H7 (cell line): ENCODE measurements around the gene SCN9A. TPM values are rescaled to one million over a fixed set of nuclear protein-coding genes. Genes with fewer than 3 reads are reported as not detected.
"Not testable (repeated sequence)": the region's sequence is repeated elsewhere in the genome, so short reads cannot be mapped to it uniquely, and the experiment has no call there.

Source experiments
- DNase-seq: peaks from one replicate; pipeline ENCODE4 v3.0.0; 2012
- H3K27me3 ChIP-seq: 2 replicates; pipeline ENCODE4 v1.6.0; 2011; ENCODE audit warnings: mild to moderate bottlenecking, low read length; ENCODE audit not compliant: control insufficient read depth, insufficient read depth
- H3K36me3 ChIP-seq: replicated peaks from 2 replicates; pipeline ENCODE4 v1.5.1; 2011; ENCODE audit warnings: low read length; ENCODE audit not compliant: control insufficient read depth, insufficient read depth
- H3K4me3 ChIP-seq: 2 replicates; pipeline ENCODE4 v1.5.1; 2011; ENCODE audit warnings: low read depth, mild to moderate bottlenecking, control low read depth, low read length, moderate library complexity; ENCODE audit not compliant: insufficient read depth
- total RNA-seq: library from RNA; depleted of rRNA; stranded (reverse); fragments of >200 nt; shearing (Covaris generic); gene quantifications from 2 replicates; pipeline ENCODE4 v1.2.3, GENCODE V29; 2014; rRNA removed

Gene SCN9A
- 0.90 and 0.92 TPM in 2 replicates for total RNA-seq

DNA sequence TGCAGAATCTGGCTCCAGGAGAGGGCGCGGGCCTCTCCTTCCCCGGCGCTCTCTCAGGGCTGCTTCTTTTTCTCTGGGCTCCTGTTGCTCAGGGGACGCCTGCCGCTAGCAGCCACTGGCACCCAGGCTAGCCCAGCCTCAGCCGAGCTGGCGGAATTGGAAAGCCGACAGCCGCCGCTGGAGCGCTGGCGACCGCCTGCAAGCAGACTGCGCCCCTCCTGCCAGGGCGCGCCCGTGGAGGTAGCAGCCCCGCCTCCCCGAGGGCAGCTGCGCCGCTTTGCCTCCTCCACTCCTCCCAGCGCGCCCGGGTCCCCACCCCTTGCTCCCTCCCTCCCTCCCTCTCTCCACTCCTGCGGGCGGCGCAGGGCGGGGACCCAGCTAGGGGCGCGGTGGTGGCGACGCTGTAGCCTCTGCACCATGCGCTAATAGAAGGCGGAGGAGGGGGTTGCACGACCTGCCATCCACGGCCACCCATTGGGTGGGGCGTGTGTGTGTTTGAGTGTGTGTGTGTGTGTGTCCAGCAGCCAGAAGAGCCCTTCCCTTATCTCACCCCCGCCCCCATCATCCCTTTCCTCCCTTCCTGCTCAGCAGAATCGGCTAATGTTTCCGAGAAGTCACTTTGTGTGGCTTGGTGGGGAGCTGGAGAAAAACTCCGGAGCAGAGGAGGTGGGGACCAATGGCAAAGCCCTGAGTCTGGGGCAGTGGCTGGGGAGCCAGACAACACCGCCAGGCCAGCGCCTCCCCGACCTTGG lies at the start of gene SCN9A:
SCN9A (minus strand) TSS at position 209 of the 752 bp plus-strand sequence. CDS start 64,188 bp downstream, outside the sequence.
- Histone ChIP-seq H3K27me3 (peaks cover 3% of the 10 kb centered on the region; the same call in 1 of the 2 replicates), H3K36me3 (no peaks in the 10 kb centered on the region), H3K4me3 (peak within 1 kb of the TSS; percentile 71)
- peak; percentile 89 for DNase-seq

DNA sequence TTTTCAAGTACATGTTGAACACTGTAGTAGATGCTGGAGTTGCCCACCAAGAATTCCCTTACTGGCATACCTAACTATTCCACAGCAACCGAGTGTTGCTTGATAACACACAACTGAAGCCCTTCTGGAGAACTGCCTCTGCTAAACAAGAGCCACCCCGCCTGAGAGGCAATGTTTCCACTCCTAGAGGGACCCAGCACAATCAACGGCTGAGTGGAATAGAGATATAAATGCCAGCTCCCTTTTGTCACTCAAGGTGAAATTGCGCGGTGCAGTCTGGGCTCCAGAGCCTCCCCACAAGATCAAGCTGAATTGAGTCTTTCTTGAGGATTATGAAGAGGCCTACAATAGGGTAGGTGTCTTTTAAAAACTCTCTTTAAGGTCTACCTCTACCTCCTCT lies 49.1 kb upstream of the SCN9A start:
- DNase-seq, result no peak
- Histone ChIP-seq H3K36me3 (no peaks in the 10 kb centered on the region), H3K27me3 (no peaks in the 10 kb centered on the region), H3K4me3 (no peak overlapping the region)

DNA sequence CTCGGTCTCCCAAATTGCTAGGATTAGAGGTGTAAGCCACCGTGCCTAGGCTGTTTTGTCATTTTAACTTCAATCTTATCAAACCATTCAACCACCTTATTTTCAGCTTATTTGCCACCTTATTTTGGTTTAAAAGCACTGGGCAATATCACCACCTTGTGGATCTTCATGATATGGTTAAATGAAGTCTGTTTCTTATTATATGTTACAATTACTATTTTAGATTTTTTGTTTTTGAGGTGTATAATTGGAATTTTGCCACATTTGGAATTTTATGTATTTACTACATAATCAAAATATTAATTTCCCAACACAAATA lies 43.8 kb upstream of the SCN9A start:
- Histone ChIP-seq H3K36me3 (no peaks in the 10 kb centered on the region), H3K27me3 (no peaks in the 10 kb centered on the region), H3K4me3 (no peak overlapping the region)
- no peak for DNase-seq

- Histone ChIP-seq H3K36me3 (no peaks in the 10 kb centered on the region), H3K4me3 (no peak overlapping the region), H3K27me3 (no peaks in the 10 kb centered on the region)
- DNase-seq, result no peak
These were observed 43.3 kb upstream of the SCN9A start for GRCh38 chr2:166418853-166419615.

- no peak for DNase-seq
- Histone ChIP-seq H3K36me3 (no peaks in the 10 kb centered on the region), H3K4me3 (no peak overlapping the region), H3K27me3 (no peaks in the 10 kb centered on the region)
These were observed 41.9 kb upstream of the SCN9A start for GRCh38 chr2:166417669-166418068.

DNA sequence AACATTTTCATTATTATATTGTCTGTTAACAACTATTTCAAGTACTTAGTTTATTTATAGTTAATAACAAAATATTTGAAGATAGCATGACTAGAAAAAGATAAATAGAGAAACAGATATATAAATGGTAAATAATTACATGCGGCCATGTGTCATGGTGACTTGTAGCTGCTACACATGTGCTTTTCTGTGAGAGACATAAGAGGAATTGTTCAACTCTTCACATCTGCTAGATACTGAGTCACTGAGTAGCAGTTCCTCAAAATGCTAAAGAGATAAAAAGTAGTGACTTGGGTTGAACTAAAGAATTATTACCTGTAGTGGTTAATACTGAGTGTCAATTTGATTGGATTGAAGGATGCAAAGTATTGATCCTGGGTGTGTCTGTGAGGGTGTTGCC lies 37.5 kb upstream of the SCN9A start:
- no peak for DNase-seq
- Histone ChIP-seq H3K27me3 (no peaks in the 10 kb centered on the region), H3K4me3 (no peak overlapping the region), H3K36me3 (no peaks in the 10 kb centered on the region)

DNA sequence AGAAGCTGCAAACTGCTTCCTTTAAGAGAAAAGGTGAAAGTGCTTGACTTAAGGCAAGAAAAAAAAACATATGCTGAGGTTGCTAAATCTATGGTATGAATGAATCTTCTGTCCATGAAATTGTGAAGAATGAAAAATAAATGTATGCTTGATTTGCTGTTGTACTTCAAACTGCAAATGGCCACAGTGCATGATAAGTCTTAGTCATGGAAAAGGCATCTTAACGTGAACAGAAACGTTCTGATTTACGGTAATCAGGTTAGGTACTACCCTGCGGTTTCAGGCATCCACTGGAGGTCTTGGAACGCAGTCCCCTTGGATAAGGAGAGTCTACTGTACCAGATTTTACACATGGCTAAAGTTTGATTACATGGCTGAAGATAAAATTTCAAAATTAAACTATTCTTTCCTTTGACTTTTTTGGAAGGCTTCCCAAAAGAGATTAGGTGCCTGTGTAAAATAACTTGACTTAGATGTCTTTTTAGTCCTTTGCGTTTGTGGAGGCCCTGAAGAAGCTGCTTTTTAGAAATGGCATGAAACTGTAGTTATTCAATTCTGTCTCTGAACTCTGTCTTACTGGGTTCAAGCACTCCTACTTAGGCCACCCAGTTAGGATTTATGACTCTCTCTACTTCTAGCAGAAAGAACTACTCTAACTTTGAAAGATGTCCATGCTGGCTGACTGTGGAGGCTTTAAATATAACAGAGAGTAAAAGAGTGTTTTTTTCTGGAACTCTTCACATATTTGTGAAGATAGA lies 35.9 kb upstream of the SCN9A start:
- DNase-seq, result no peak
- H3K36me3 ChIP-seq, result no peaks in the 10 kb centered on the region
- H3K4me3 ChIP-seq, result no peak overlapping the region
- no peaks in the 10 kb centered on the region for H3K27me3 ChIP-seq

- no peak overlapping the region for H3K4me3 ChIP-seq
- no peak for DNase-seq
- no peaks in the 10 kb centered on the region for H3K27me3 ChIP-seq
- H3K36me3 ChIP-seq, result no peaks in the 10 kb centered on the region
These were observed 35.2 kb upstream of the SCN9A start for GRCh38 chr2:166410828-166411472.

DNA sequence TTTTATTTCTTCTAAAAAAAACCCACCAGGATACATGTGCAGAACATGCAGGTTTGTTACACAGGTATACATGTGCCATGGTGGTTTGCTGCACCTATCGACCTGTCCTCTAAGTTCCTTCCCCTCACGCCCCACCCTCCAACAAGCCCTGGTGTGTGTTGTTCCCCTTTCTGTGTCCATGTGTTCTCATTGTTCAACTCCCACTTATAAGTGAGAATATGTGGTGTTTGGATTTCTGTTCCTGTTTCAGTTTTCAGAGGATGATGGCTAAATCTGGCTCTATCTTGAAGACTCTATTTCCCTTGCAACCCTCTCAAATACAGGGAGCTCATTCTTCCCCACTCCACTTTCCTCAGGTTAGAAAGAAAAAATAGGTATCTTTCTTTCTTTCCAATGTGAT lies 32.0 kb upstream of the SCN9A start:
- not testable (repeated sequence) for DNase-seq, H3K4me3 ChIP-seq, H3K27me3 ChIP-seq, H3K36me3 ChIP-seq

GRCh38 chr2:166406374-166406773 lies 30.6 kb upstream of the SCN9A start:
- no peak for DNase-seq

GRCh38 chr2:166405569-166405926 lies 29.8 kb upstream of the SCN9A start:
- DNase-seq, result no peak
- Histone ChIP-seq H3K27me3 (no peaks in the 10 kb centered on the region), H3K36me3 (no peaks in the 10 kb centered on the region), H3K4me3 (no peak overlapping the region)

More at GRCh38 chr2:166406374-166406773, 30.6 kb upstream of the SCN9A start:
- Histone ChIP-seq H3K27me3 (no peaks in the 10 kb centered on the region), H3K4me3 (no peak overlapping the region), H3K36me3 (no peaks in the 10 kb centered on the region)

GRCh38 chr2:166404831-166405568 lies 29.3 kb upstream of the SCN9A start:
- H3K36me3 ChIP-seq, result no peaks in the 10 kb centered on the region
- no peak for DNase-seq
- no peak overlapping the region for H3K4me3 ChIP-seq
- H3K27me3 ChIP-seq, result no peaks in the 10 kb centered on the region

DNA sequence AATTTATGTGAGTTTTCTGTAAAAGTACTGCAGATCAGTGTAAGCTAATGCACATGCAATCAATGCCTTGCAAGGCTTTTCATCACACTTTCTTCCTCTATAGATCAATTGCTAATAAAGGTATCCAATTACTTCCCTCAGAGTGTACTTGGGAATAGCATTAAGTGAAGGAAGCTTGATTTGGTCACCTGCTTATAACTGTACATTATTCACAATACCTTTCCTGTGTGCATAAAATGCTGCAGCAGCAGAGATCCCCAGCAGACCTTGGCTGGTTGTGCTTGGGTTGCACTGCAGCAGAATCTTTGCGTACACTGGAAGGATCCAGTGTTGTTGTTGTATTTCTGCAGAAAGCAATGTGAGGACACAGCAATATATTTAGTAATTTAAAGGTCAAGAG lies 18.5 kb upstream of the SCN9A start:
- Histone ChIP-seq H3K4me3 (no peak overlapping the region), H3K27me3 (no peaks in the 10 kb centered on the region), H3K36me3 (no peaks in the 10 kb centered on the region)
- no peak for DNase-seq

DNA sequence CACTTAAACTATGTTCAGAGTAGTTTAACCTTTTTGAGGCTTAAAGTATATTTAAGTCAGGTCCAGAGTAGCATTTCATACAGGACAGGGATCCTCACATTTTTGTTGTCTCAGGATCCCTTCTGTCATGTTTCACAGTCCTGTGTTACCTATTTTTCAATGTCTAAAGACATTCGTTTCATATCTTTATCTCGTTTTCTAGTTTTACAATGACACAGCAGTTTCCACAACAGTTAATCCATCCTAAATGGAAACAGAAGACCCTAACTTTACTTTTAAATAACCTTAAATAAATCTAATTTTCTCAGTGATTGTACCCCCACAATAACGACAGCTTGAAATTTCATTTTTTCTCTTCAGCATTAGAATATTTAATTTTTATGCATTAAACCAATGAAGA lies 17.3 kb upstream of the SCN9A start:
- no peak for DNase-seq
- Histone ChIP-seq H3K27me3 (no peaks in the 10 kb centered on the region), H3K36me3 (no peaks in the 10 kb centered on the region)

More for the DNA sequence above, 17.3 kb upstream of the SCN9A start:
- no peak overlapping the region for H3K4me3 ChIP-seq
